K562 (cell line): ENCODE measurements around the gene ADGRA1. TPM values are rescaled to one million over a fixed set of nuclear protein-coding genes. Genes with fewer than 3 reads are reported as not detected.

Source experiments
- STAT6 ChIP-seq: sonication (generic); formaldehyde crosslinking; IDR thresholded peaks from 2 replicates; pipeline ENCODE4 v1.8.1; 2023; ENCODE audit warnings: mild to moderate bottlenecking, missing genetic modification reagents
- ZBED1 ChIP-seq: IDR thresholded peaks from 2 replicates; pipeline ENCODE4 v1.6.1; 2014
- ZNF592 ChIP-seq: fragments of 450-650 bp; IDR thresholded peaks from 2 replicates; pipeline ENCODE4 v1.6.1; 2017; ENCODE audit warnings: antibody characterized with exemption, mild to moderate bottlenecking
- ZNF780A ChIP-seq: fragments of 250-450 bp; sonication (Bioruptor Pico); IDR thresholded peaks from 2 replicates; pipeline ENCODE4 v1.5.0; 2021; ENCODE audit warnings: mild to moderate bottlenecking
- polyA plus RNA-seq, 8 experiments: library from polyadenylated mRNA; depleted of rRNA in 4 of 8; stranded (reverse) in 5 of 8; unstranded in 3 of 8; fragments of >200 nt; fragmentation: Nextera tagmentation in 2 of 8; fragmentation: Illumina TruSeq in 1 of 8; extraction: Ambion mirVana in 2 of 8; extraction: Trizol in 1 of 8; gene quantifications; 2 replicates each; pipeline versions ENCODE4 v1.2.1 to v1.2.3, GENCODE V29; 2011 to 2014; ENCODE audit warnings: inconsistent platforms in 1 of 8, missing spikeins in 1 of 8
- total RNA-seq, 7 experiments: library from RNA; depleted of rRNA in 6 of 7; stranded (reverse); fragments of >200 nt in 6 of 7; fragmentation: Illumina TruSeq in 2 of 7; extraction: Trizol in 2 of 7; gene quantifications; 2 replicates each; pipeline versions ENCODE4 v1.2.1 to v1.2.3, GENCODE V29; 2011 to 2021; ENCODE audit warnings: low replicate concordance in 1 of 7

The ADGRA1 gene
- total and polyA plus RNA-seq, 9 of the 15 experiments (the other 6 are each of a cell fraction or from before 2014, with no cell fraction given): not detected

- no peak for TF ChIP-seq ZBED1
- TF ChIP-seq ZNF592: no peak
- TF ChIP-seq STAT6: no peak
- no peak for TF ChIP-seq ZNF780A
Observed at GRCh38 chr10:133158756-133159610, 71.3 kb downstream of the ADGRA1 start (continued).
